ENCODE measurements around the gene RNF135. TPM values are rescaled to one million over a fixed set of nuclear protein-coding genes. Genes with fewer than 3 reads are reported as not detected.
"Not testable (repeated sequence)": the region's sequence is repeated elsewhere in the genome, so short reads cannot be mapped to it uniquely, and the experiment has no call there.

The RNF135 gene
- total and polyA plus RNA-seq, 2 donors (not counting 1 experiment from before 2014, with no cell fraction given), result 13.4 to 15.2 TPM

GRCh38 chr17:30958187-30958586 lies 12.7 kb upstream of the RNF135 start:
- Histone ChIP-seq H3K4me3 (replicated peaks in 1 of 4; ENCODE audit: control extremely low read depth in 1 of 4, insufficient read depth in 1 of 4, low read depth in 3 of 4, low read length in 4 of 4) (no peak overlapping the region), H2AFZ (ENCODE audit: low read length) (no peak overlapping the region), H3K27me3 (ENCODE audit: control insufficient read depth, insufficient read depth, low read length) (no peaks in the 10 kb centered on the region), H3K9ac (ENCODE audit: insufficient read depth, low read length) (no peak overlapping the region), H3K9me3 (ENCODE audit: control insufficient read depth, insufficient read depth, low read depth, low read length) (no peaks in the 10 kb centered on the region), H3K79me2 (ENCODE audit: control insufficient read depth, insufficient read depth, low read length) (no peaks in the 10 kb centered on the region), H3K27ac (ENCODE audit: insufficient read depth, low read length) (no peak overlapping the region), H3K4me1 (ENCODE audit: control insufficient read depth, extremely low read depth, insufficient read depth, low read length) (peaks cover 3% of the 10 kb centered on the region), H4K20me1 (ENCODE audit: control insufficient read depth, extremely low read depth, insufficient read depth, low read length) (no peaks in the 10 kb centered on the region), H3K36me3 (ENCODE audit: control insufficient read depth, insufficient read depth, low read length) (no peaks in the 10 kb centered on the region), H3K4me2 (ENCODE audit: extremely low read depth, insufficient read depth, low read length) (no peak overlapping the region)
- TF ChIP-seq EZH2 (IDR thresholded peaks at IDR 0.05; ENCODE audit: low read length, missing control alignments), result no peak
- no peak for TF ChIP-seq CTCF (conservative IDR thresholded peaks at IDR 0.05 in 1 of 2, IDR thresholded peaks at IDR 0.05 in 1 of 2; ENCODE audit: low read depth in 1 of 2, low read length in 2 of 2)
- no peak for DNase-seq (ENCODE audit: low read depth in 2 of 2)

GRCh38 chr17:30961209-30962188 lies 9.3 kb upstream of the RNF135 start:
- Histone ChIP-seq H3K9me3 (ENCODE audit: control insufficient read depth, insufficient read depth, low read depth, low read length) (no peaks in the 10 kb centered on the region), H3K79me2 (ENCODE audit: control insufficient read depth, insufficient read depth, low read length) (no peaks in the 10 kb centered on the region), H3K4me3 (replicated peaks in 1 of 4; ENCODE audit: control extremely low read depth in 1 of 4, insufficient read depth in 1 of 4, low read depth in 3 of 4, low read length in 4 of 4) (no peak overlapping the region), H3K4me1 (ENCODE audit: control insufficient read depth, extremely low read depth, insufficient read depth, low read length) (peaks cover 3% of the 10 kb centered on the region), H3K9ac (ENCODE audit: insufficient read depth, low read length) (no peak overlapping the region), H3K27ac (ENCODE audit: insufficient read depth, low read length) (no peak overlapping the region), H3K4me2 (ENCODE audit: extremely low read depth, insufficient read depth, low read length) (no peak overlapping the region), H3K27me3 (ENCODE audit: control insufficient read depth, insufficient read depth, low read length) (no peaks in the 10 kb centered on the region), H3K36me3 (ENCODE audit: control insufficient read depth, insufficient read depth, low read length) (no peaks in the 10 kb centered on the region), H2AFZ (ENCODE audit: low read length) (no peak overlapping the region), H4K20me1 (ENCODE audit: control insufficient read depth, extremely low read depth, insufficient read depth, low read length) (no peaks in the 10 kb centered on the region)
- TF ChIP-seq EZH2 (IDR thresholded peaks at IDR 0.05; ENCODE audit: low read length, missing control alignments) (no peak), CTCF (conservative IDR thresholded peaks at IDR 0.05 in 1 of 2, IDR thresholded peaks at IDR 0.05 in 1 of 2; ENCODE audit: low read depth in 1 of 2, low read length in 2 of 2) (no peak)
- peak in 1 of 2 donors; percentile 34 for DNase-seq (ENCODE audit: low read depth in 2 of 2)

GRCh38 chr17:30964312-30964711 lies 6.5 kb upstream of the RNF135 start:
- not testable (repeated sequence) for H4K20me1 ChIP-seq (ENCODE audit: control insufficient read depth, extremely low read depth, insufficient read depth, low read length); H3K4me1 ChIP-seq (ENCODE audit: control insufficient read depth, extremely low read depth, insufficient read depth, low read length); H3K9me3 ChIP-seq (ENCODE audit: control insufficient read depth, insufficient read depth, low read depth, low read length); H3K36me3 ChIP-seq (ENCODE audit: control insufficient read depth, insufficient read depth, low read length); DNase-seq (ENCODE audit: low read depth in 2 of 2); H3K79me2 ChIP-seq (ENCODE audit: control insufficient read depth, insufficient read depth, low read length); H3K9ac ChIP-seq (ENCODE audit: insufficient read depth, low read length); H3K4me3 ChIP-seq (replicated peaks in 1 of 4; ENCODE audit: control extremely low read depth in 1 of 4, insufficient read depth in 1 of 4, low read depth in 3 of 4, low read length in 4 of 4); H3K27me3 ChIP-seq (ENCODE audit: control insufficient read depth, insufficient read depth, low read length); H2AFZ ChIP-seq (ENCODE audit: low read length); H3K27ac ChIP-seq (ENCODE audit: insufficient read depth, low read length); H3K4me2 ChIP-seq (ENCODE audit: extremely low read depth, insufficient read depth, low read length)
